SK-N-SH (cell line): ENCODE results near the gene TAX1BP1. TPM values are rescaled to one million over a fixed set of nuclear protein-coding genes. Genes with fewer than 3 reads are reported as not detected.

Experiments used
- CTCF ChIA-PET: fragments of 300-600, 350-600 bp; formaldehyde crosslinking; extraction: SDS; loops from one replicate; lab custom pipeline; 2021; lab: Yijun Ruan, JAX
- POLR2A ChIA-PET: fragments of 350-600 bp; sonication (Branson Sonifier 250); formaldehyde crosslinking; extraction: SDS; loops from one replicate; lab custom pipeline; 2020; ENCODE audit warnings: antibody characterized with exemption, inconsistent platforms; lab: Yijun Ruan, JAX
- DNase-seq: peaks from one replicate; pipeline ENCODE4 v3.0.0; 2012
- H2AFZ ChIP-seq: fragments of 200-600 bp; sonication (generic); 2 replicates; pipeline ENCODE4 v1.8.1; 2016; ENCODE audit warnings: antibody characterized with exemption, mild to moderate bottlenecking, low read depth
- H3F3A ChIP-seq: fragments of 200-600 bp; sonication (generic); replicated peaks from 2 replicates; pipeline ENCODE3; 2016; ENCODE audit warnings: antibody characterized with exemption, mild to moderate bottlenecking; ENCODE audit not compliant: insufficient read depth
- H3K27ac ChIP-seq, 2 experiments: fragments of 200-500 bp in 1 of 2; fragments of 200-600 bp in 1 of 2; sonication (Bioruptor generic) in 1 of 2; sonication (generic), shearing (Covaris generic) in 1 of 2; 2 replicates each; pipeline versions ENCODE4 v1.5.1 to v1.6.1; 2014 to 2016; ENCODE audit warnings: low read depth in 2 of 2, inconsistent platforms in 1 of 2, low read length in 1 of 2, mild to moderate bottlenecking in 1 of 2, mixed read lengths in 1 of 2
- H3K27me3 ChIP-seq: fragments of 200-600 bp; sonication (generic), shearing (Covaris generic); 2 replicates; pipeline ENCODE4 v1.6.1; 2016; ENCODE audit warnings: mixed run types; ENCODE audit not compliant: insufficient read depth
- H3K36me3 ChIP-seq, 2 experiments: fragments of 200-500 bp in 1 of 2; fragments of 200-600 bp in 1 of 2; sonication (Bioruptor generic) in 1 of 2; sonication (generic) in 1 of 2; replicated peaks in 1 of 2; 2 replicates each; pipeline versions ENCODE3 to v1.5.1; 2014 to 2016; ENCODE audit warnings: low read length in 1 of 2, mild to moderate bottlenecking in 1 of 2; ENCODE audit not compliant: insufficient read depth in 2 of 2, control insufficient read depth in 1 of 2
- H3K4me1 ChIP-seq, 2 experiments: fragments of 200-500 bp in 1 of 2; fragments of 200-600 bp in 1 of 2; sonication (Bioruptor generic) in 1 of 2; sonication (generic), shearing (Covaris generic) in 1 of 2; 2 replicates each; pipeline versions ENCODE4 v1.5.1 to v1.6.1; 2014 to 2016; ENCODE audit warnings: low read depth in 1 of 2, low read length in 1 of 2, mixed run types in 1 of 2; ENCODE audit not compliant: insufficient read depth in 2 of 2, control insufficient read depth in 1 of 2
- H3K4me2 ChIP-seq: fragments of 200-600 bp; sonication (generic), shearing (Covaris generic); 2 replicates; pipeline ENCODE4 v1.6.1; 2017; ENCODE audit warnings: mixed run types
- H3K4me3 ChIP-seq, 2 experiments: fragments of 200-500 bp in 1 of 2; fragments of 200-600 bp in 1 of 2; sonication (Bioruptor generic) in 1 of 2; sonication (generic), shearing (Covaris generic) in 1 of 2; 2 replicates each; pipeline versions ENCODE4 v1.5.1 to v1.8.1; 2014 to 2016; ENCODE audit warnings: low read depth in 2 of 2, inconsistent platforms in 1 of 2, low read length in 1 of 2, mild to moderate bottlenecking in 1 of 2, mixed read lengths in 1 of 2, moderate library complexity in 1 of 2
- H3K79me2 ChIP-seq: fragments of 200-600 bp; sonication (generic); 2 replicates; pipeline ENCODE4 v1.8.1; 2017; ENCODE audit warnings: mild to moderate bottlenecking; ENCODE audit not compliant: insufficient read depth
- H3K9ac ChIP-seq: fragments of 200-600 bp; sonication (generic); 2 replicates; pipeline ENCODE4 v1.6.1; 2017; ENCODE audit warnings: mixed run types
- H3K9me2 ChIP-seq: fragments of 200-600 bp; sonication (generic); 2 replicates; pipeline ENCODE4 v1.6.1; 2017; ENCODE audit warnings: mixed run types
- H3K9me3 ChIP-seq: fragments of 200-600 bp; sonication (generic); 2 replicates; pipeline ENCODE4 v1.6.1; 2017; ENCODE audit warnings: mixed run types, mild to moderate bottlenecking, moderate library complexity
- H4K20me1 ChIP-seq: fragments of 200-600 bp; sonication (generic); 2 replicates; pipeline ENCODE4 v1.6.1; 2017; ENCODE audit warnings: mild to moderate bottlenecking, mixed run types; ENCODE audit not compliant: insufficient read depth
- CHD2 ChIP-seq: fragments of 150-350 bp; IDR thresholded peaks from 2 replicates; pipeline ENCODE4 v1.6.1; 2018; ENCODE audit warnings: low read length; ENCODE audit not compliant: partially characterized antibody
- GABPA ChIP-seq: IDR thresholded peaks from 2 replicates; pipeline ENCODE4 v1.4.0; 2012; ENCODE audit warnings: low read depth, mild to moderate bottlenecking
- NRF1 ChIP-seq: IDR thresholded peaks from 2 replicates; pipeline ENCODE4 v1.6.1; 2012; ENCODE audit warnings: low read depth, mild to moderate bottlenecking, low read length
- POLR2AphosphoS5 ChIP-seq: IDR thresholded peaks from 2 replicates; pipeline ENCODE4 v1.6.1; 2012; ENCODE audit warnings: low read depth, low read length
- RAD21 ChIP-seq: IDR thresholded peaks from 2 replicates; pipeline ENCODE4 v1.6.1; 2012; ENCODE audit warnings: mild to moderate bottlenecking, low read length
- RFX5 ChIP-seq: IDR thresholded peaks from 2 replicates; pipeline ENCODE4 v1.6.1; 2012; ENCODE audit warnings: mild to moderate bottlenecking, improper control_type of control experiment, low read length
- SIN3A ChIP-seq: IDR thresholded peaks from 2 replicates; pipeline ENCODE4 v1.6.1; 2012; ENCODE audit warnings: low read depth, mild to moderate bottlenecking, low read length, moderate library complexity, borderline replicate concordance
- SMC3 ChIP-seq: IDR thresholded peaks from 2 replicates; pipeline ENCODE4 v1.6.1; 2012; ENCODE audit warnings: low read depth, low read length, improper control_type of control experiment
- TCF12 ChIP-seq: IDR thresholded peaks from 2 replicates; pipeline ENCODE4 v1.4.0; 2012
- YY1 ChIP-seq: IDR thresholded peaks from 2 replicates; pipeline ENCODE4 v1.4.0; 2012; ENCODE audit warnings: low read depth, mild to moderate bottlenecking
- WGBS: methylation state at CpG from one replicate; pipeline ENCODE4 v1.1.6; 2017; ENCODE audit warnings: low lambda C conversion rate; 5-methylcytosine and 5-hydroxymethylcytosine counted together
- polyA plus RNA-seq, 3 experiments: library from polyadenylated mRNA; depleted of rRNA; stranded (reverse); fragments of >200 nt; gene quantifications; 2 replicates each; pipeline ENCODE4 v1.2.3, GENCODE V29; 2012
- TF ChIP-seq, protein P1 (sequence below): IDR thresholded peaks from 2 replicates; pipeline ENCODE4 v1.4.0; 2012; ENCODE audit warnings: low read depth
- TF ChIP-seq, protein P2 (sequence below): IDR thresholded peaks from 2 replicates; pipeline ENCODE4 v1.4.0; 2012; ENCODE audit warnings: low read depth, borderline replicate concordance
- TF ChIP-seq, protein P3 (sequence below): IDR thresholded peaks from 2 replicates; pipeline ENCODE4 v1.4.0; 2012; ENCODE audit warnings: low read depth, borderline replicate concordance
- TF ChIP-seq, protein P4 (sequence below): IDR thresholded peaks from 2 replicates; pipeline ENCODE4 v1.6.1; 2012; ENCODE audit warnings: mild to moderate bottlenecking, low read depth, low read length, moderate library complexity

The TAX1BP1 gene
- polyA plus RNA-seq, 1 of the 3 experiments (the other 2 are of a cell fraction) = 70.3 TPM

DNA sequence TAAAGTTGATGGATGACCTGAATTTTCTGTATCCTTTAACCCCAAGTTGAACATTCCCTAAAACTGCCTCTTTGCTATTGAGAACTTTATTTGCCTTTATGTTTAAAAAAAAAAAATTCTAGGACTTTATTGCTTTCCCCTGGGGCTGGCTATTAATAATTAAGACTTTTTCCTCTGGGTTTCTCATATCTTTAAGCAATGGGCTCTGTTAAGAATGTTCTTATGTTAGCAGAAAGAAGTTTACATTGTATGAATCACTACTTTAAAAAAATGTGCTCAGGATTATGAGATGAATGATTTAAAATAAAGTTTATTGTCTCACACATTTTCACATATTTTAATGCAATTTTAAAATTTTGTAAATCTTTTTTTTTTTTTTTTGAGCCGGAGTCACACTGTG, 19.5 kb downstream of the TAX1BP1 start (continued):
- TF ChIP-seq RFX5 (no peak), TCF12 (no peak), SMC3 (no peak), POLR2AphosphoS5 (no peak)
- TF ChIP-seq, protein P1, sequence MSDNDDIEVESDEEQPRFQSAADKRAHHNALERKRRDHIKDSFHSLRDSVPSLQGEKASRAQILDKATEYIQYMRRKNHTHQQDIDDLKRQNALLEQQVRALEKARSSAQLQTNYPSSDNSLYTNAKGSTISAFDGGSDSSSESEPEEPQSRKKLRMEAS = no peak
- TF ChIP-seq, protein P2, sequence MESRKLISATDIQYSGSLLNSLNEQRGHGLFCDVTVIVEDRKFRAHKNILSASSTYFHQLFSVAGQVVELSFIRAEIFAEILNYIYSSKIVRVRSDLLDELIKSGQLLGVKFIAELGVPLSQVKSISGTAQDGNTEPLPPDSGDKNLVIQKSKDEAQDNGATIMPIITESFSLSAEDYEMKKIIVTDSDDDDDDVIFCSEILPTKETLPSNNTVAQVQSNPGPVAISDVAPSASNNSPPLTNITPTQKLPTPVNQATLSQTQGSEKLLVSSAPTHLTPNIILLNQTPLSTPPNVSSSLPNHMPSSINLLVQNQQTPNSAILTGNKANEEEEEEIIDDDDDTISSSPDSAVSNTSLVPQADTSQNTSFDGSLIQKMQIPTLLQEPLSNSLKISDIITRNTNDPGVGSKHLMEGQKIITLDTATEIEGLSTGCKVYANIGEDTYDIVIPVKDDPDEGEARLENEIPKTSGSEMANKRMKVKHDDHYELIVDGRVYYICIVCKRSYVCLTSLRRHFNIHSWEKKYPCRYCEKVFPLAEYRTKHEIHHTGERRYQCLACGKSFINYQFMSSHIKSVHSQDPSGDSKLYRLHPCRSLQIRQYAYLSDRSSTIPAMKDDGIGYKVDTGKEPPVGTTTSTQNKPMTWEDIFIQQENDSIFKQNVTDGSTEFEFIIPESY = no peak

DNA sequence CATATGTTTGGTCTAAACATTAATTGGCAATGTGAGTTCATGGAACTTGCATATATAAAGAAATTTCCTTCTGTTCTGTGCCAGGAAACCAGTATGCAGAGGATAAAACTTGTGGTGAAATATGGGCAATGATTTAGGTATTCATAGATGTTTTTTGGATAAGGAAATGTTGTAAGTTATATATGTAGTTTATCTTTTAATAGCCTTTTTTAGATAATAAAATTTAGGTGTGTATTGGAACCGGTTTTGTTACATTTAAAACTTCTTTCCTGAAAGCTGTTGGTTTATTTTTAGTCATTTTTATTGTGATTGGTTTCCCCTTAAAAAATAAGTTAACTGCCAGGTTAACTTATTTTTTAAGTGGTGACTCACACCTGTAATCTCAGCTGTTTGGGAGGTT, 22.1 kb downstream of the TAX1BP1 start:
- peaks cover 67% of the 10 kb centered on the region for H3K79me2 ChIP-seq
- H3K4me2 ChIP-seq = no peak overlapping the region
- no peaks in the 10 kb centered on the region; a peak in 1 of 4 replicates for H3K4me1 ChIP-seq
- DNase-seq = no peak
- H3K9me3 ChIP-seq = no peaks in the 10 kb centered on the region
- TF ChIP-seq, protein P3, sequence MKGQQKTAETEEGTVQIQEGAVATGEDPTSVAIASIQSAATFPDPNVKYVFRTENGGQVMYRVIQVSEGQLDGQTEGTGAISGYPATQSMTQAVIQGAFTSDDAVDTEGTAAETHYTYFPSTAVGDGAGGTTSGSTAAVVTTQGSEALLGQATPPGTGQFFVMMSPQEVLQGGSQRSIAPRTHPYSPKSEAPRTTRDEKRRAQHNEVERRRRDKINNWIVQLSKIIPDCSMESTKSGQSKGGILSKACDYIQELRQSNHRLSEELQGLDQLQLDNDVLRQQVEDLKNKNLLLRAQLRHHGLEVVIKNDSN = no peak
- no peak for TF ChIP-seq NRF1
- TF ChIP-seq GABPA = no peak
- TF ChIP-seq YY1 = no peak
- no peak for TF ChIP-seq SIN3A
- no peak for TF ChIP-seq CHD2
- TF ChIP-seq POLR2AphosphoS5 = no peak
- TF ChIP-seq SMC3 = no peak
- no peak for TF ChIP-seq RAD21
- TF ChIP-seq, protein P4, sequence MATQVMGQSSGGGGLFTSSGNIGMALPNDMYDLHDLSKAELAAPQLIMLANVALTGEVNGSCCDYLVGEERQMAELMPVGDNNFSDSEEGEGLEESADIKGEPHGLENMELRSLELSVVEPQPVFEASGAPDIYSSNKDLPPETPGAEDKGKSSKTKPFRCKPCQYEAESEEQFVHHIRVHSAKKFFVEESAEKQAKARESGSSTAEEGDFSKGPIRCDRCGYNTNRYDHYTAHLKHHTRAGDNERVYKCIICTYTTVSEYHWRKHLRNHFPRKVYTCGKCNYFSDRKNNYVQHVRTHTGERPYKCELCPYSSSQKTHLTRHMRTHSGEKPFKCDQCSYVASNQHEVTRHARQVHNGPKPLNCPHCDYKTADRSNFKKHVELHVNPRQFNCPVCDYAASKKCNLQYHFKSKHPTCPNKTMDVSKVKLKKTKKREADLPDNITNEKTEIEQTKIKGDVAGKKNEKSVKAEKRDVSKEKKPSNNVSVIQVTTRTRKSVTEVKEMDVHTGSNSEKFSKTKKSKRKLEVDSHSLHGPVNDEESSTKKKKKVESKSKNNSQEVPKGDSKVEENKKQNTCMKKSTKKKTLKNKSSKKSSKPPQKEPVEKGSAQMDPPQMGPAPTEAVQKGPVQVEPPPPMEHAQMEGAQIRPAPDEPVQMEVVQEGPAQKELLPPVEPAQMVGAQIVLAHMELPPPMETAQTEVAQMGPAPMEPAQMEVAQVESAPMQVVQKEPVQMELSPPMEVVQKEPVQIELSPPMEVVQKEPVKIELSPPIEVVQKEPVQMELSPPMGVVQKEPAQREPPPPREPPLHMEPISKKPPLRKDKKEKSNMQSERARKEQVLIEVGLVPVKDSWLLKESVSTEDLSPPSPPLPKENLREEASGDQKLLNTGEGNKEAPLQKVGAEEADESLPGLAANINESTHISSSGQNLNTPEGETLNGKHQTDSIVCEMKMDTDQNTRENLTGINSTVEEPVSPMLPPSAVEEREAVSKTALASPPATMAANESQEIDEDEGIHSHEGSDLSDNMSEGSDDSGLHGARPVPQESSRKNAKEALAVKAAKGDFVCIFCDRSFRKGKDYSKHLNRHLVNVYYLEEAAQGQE = no peak
- peaks cover 7% of the 10 kb centered on the region for H3F3A ChIP-seq
- 98% methylated on average over 1 of the region's 1 CpG for WGBS
- H2AFZ ChIP-seq = no peak overlapping the region
- ChIA-PET POLR2A (no interaction called here), CTCF (interaction anchor here (1.1 to 6.3 kb wide), 3 partner anchors 14 to 23 kb away, joined by 3 to 50 read pairs (median 3); no protein-coding TSS in a partner anchor)
- H4K20me1 ChIP-seq = peaks cover 23% of the 10 kb centered on the region
- peaks cover 50 to 71% of the 10 kb centered on the region in 2 experiments for H3K36me3 ChIP-seq
- H3K9ac ChIP-seq = no peak overlapping the region
- no peak overlapping the region for H3K27ac ChIP-seq
- H3K4me3 ChIP-seq = no peak overlapping the region
- no peaks in the 10 kb centered on the region for H3K27me3 ChIP-seq
- H3K9me2 ChIP-seq = no peaks in the 10 kb centered on the region
